Mesenteric fat pad (tissue), 1 donor: ENCODE results near the gene KDM1B. TPM values are rescaled to one million over a fixed set of nuclear protein-coding genes. Genes with fewer than 3 reads are reported as not detected.

ENCODE experiments used
- DNase-seq: peaks from one replicate; pipeline ENCODE4 v3.0.0-alpha.2; 2020; ENCODE audit warnings: low spot score
- total RNA-seq: library from RNA; stranded (reverse); fragmentation: NEBNext Ultra II Directional; extraction: Animal tissue kit (Norgen Biotek cat#: 25700); gene quantifications from one replicate; pipeline ENCODE4 v1.2.1, GENCODE V29; 2021
- donor health status: DM: yes; HTN: yes; CAD: no.

KDM1B gene
- total RNA-seq, 1 donor from 2014 or later, result 13.3 TPM

- DNase-seq, result no peak
Observed at GRCh38 chr6:18261877-18262276, 106.7 kb downstream of the KDM1B start.

- DNase-seq, result no peak
Observed at GRCh38 chr6:18262702-18263417, 107.6 kb downstream of the KDM1B start.

DNA sequence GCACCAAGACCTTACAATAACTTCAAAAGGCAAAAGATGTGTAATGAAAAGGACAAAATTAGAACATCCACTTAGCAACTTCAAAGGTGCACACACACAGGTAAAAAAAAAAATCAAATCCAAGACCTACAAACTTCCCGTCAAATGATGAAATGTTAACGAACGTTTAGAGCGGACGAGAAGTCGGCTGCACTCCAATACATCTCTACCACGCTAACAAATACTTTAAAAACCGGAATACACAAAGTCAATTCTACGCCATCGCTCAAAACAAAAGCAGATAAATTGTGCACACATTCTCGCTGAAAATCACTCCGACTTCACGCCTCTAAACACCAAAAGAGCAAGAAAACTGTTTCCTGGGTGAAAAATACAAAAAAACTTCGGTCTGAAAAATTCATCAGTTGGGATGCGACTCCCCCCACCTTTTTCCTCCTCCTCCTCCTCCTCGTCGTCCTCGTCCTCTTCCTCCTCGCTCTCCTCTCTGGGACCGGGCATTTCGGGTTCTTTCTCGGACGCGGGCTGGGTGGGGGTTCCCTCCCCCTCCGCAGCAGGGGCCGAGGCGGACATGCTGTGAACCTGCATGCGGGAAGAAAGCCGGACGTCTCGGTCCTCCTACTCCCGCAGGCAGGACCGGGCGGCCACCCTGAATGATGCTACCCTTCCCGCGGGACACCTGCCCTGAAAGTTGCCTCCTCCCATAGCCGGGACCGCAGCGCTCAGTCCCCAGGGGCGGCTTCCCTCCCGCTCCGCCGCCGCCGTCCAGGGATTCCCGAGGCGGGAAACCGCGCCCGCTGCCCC, 108.4 kb downstream of the KDM1B start:
- DNase-seq, result no peak

- DNase-seq, result peak; percentile 94
Observed at GRCh38 chr6:18264219-18264922, 109.1 kb downstream of the KDM1B start, which contains the start of gene DEK. Gene DEK, minus strand, starts transcription at chr6:18264530. Its CDS starts 543 bp downstream, at chr6:18263987.

GRCh38 chr6:18264923-18265377, 109.7 kb downstream of the KDM1B start:
- no peak for DNase-seq

DNA sequence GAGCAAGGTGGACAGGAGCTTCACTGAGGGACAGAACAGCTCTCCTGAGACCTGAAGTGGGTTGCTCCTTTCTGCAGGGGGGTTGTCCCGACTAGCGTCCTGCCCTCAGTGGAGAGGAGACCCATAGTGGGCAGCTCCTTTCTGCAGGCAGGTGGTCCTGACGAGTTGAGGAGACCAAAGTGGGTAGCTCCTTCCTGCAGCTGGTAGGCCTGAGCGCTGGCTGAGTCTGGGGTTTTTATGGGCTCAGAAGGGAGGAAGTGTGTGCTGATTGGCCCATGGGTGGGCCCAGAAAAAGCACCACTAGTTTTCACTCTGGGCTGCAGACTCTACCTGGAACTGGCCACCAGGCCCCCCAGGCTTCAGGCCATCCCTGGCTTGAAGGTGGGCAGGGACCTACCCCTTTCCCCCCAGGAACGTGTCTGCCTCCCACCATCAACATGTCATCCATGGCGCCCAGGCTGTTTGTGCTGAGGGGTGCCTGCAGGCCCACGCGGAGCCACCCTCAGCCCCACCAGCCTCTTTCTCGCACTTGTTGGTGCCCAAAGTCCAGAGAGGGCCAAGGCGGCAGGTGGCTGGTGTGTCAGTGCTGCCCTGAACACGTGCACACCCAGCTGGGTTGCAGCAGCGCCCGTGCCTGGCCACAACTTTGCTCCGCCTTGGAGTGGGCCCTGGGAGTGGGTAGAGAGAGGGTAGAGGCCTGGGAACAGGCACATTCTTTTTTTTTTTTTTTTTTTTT, 110.7 kb downstream of the KDM1B start:
- no peak for DNase-seq

GRCh38 chr6:18266523-18266912, 111.3 kb downstream of the KDM1B start:
- DNase-seq, result no peak

GRCh38 chr6:18268066-18268465, 112.8 kb downstream of the KDM1B start:
- no peak for DNase-seq

GRCh38 chr6:18269253-18269652, 114.0 kb downstream of the KDM1B start:
- DNase-seq, result no peak

- DNase-seq, result no peak
Observed at GRCh38 chr6:18269717-18270116, 114.5 kb downstream of the KDM1B start.

GRCh38 chr6:18270216-18270615, 115.0 kb downstream of the KDM1B start:
- DNase-seq, result no peak

Other genes starting within 250 kb of the KDM1B start
- 48.5 TPM for gene KIF13A, start 167.8 kb upstream of the KDM1B start, total RNA-seq
- 2.1 TPM for gene NHLRC1, start 32.7 kb upstream of the KDM1B start, total RNA-seq
- gene TPMT, start 345 bp upstream of the KDM1B start, total RNA-seq, result 7.1 TPM
- 54.3 TPM for gene DEK, start 109.1 kb downstream of the KDM1B start, total RNA-seq
- 41.6 TPM for gene RNF144B, start 231.9 kb downstream of the KDM1B start, total RNA-seq